ENCODE results near the gene RAD51B. TPM values are rescaled to one million over a fixed set of nuclear protein-coding genes. Genes with fewer than 3 reads are reported as not detected.

RAD51B gene
- total RNA-seq, 2 donors from 2014 or later = 22.8 to 33.8 TPM

GRCh38 chr14:68341411-68342212 lies 522.0 kb downstream of the RAD51B start:
- H3K4me1 Mint-ChIP-seq = peaks cover 29% of the 10 kb centered on the region
- Histone ChIP-seq H3K9ac (ENCODE audit: extremely low read depth, low read length, poor library complexity, severe bottlenecking) (no peak overlapping the region), H3K4me1 (ENCODE audit: control insufficient read depth, insufficient read depth, low read length) (no peaks in the 10 kb centered on the region), H3K36me3 (ENCODE audit: control insufficient read depth, insufficient read depth, low read length) (no peaks in the 10 kb centered on the region), H3K4me3 (ENCODE audit: low read length) (no peak overlapping the region), H3K9me3 (ENCODE audit: control insufficient read depth, low read length) (peaks cover 21% of the 10 kb centered on the region), H3K27ac (ENCODE audit: low read depth, low read length) (no peak overlapping the region), H3K27me3 (ENCODE audit: control insufficient read depth, insufficient read depth, low read length, poor library complexity, severe bottlenecking) (peaks cover 19% of the 10 kb centered on the region)
- no peak overlapping the region for H3K27ac Mint-ChIP-seq
- H3K4me3 Mint-ChIP-seq = no peak overlapping the region
- WGBS, 2 experiments (ENCODE audit: insufficient coverage in 1 of 2, insufficient read length in 1 of 2) = 85 to 92% methylated on average over 4 of the region's 4 CpGs
- no peak for DNase-seq
- H3K9me3 Mint-ChIP-seq = peaks cover 16% of the 10 kb centered on the region
- TF ChIP-seq, protein P1, sequence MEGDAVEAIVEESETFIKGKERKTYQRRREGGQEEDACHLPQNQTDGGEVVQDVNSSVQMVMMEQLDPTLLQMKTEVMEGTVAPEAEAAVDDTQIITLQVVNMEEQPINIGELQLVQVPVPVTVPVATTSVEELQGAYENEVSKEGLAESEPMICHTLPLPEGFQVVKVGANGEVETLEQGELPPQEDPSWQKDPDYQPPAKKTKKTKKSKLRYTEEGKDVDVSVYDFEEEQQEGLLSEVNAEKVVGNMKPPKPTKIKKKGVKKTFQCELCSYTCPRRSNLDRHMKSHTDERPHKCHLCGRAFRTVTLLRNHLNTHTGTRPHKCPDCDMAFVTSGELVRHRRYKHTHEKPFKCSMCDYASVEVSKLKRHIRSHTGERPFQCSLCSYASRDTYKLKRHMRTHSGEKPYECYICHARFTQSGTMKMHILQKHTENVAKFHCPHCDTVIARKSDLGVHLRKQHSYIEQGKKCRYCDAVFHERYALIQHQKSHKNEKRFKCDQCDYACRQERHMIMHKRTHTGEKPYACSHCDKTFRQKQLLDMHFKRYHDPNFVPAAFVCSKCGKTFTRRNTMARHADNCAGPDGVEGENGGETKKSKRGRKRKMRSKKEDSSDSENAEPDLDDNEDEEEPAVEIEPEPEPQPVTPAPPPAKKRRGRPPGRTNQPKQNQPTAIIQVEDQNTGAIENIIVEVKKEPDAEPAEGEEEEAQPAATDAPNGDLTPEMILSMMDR (conservative IDR thresholded peaks at IDR 0.05) = no peak
- H3K36me3 Mint-ChIP-seq (ENCODE audit: low read depth) = peaks cover 4% of the 10 kb centered on the region
- peaks cover 50% of the 10 kb centered on the region for H3K27me3 Mint-ChIP-seq (ENCODE audit: insufficient read depth)

- DNase-seq = no peak
- TF ChIP-seq, protein P1 (conservative IDR thresholded peaks at IDR 0.05) = no peak
- Mint-ChIP-seq H3K4me3 (no peak overlapping the region), H3K9me3 (peaks cover 22% of the 10 kb centered on the region), H3K36me3 (ENCODE audit: low read depth) (peaks cover 6% of the 10 kb centered on the region), H3K27ac (no peak overlapping the region), H3K4me1 (peaks cover 29% of the 10 kb centered on the region), H3K27me3 (ENCODE audit: insufficient read depth) (peaks cover 54% of the 10 kb centered on the region)
- Histone ChIP-seq H3K9ac (ENCODE audit: extremely low read depth, low read length, poor library complexity, severe bottlenecking) (no peak overlapping the region), H3K4me3 (ENCODE audit: low read length) (no peak overlapping the region), H3K27me3 (ENCODE audit: control insufficient read depth, insufficient read depth, low read length, poor library complexity, severe bottlenecking) (peaks cover 19% of the 10 kb centered on the region), H3K4me1 (ENCODE audit: control insufficient read depth, insufficient read depth, low read length) (no peaks in the 10 kb centered on the region), H3K36me3 (ENCODE audit: control insufficient read depth, insufficient read depth, low read length) (no peaks in the 10 kb centered on the region), H3K9me3 (ENCODE audit: control insufficient read depth, low read length) (peaks cover 21% of the 10 kb centered on the region), H3K27ac (ENCODE audit: low read depth, low read length) (no peak overlapping the region)
- 66 to 100% methylated on average over 1 to 3 of the region's 3 CpGs for WGBS, 2 experiments (ENCODE audit: insufficient coverage in 1 of 2, insufficient read length in 1 of 2)
These were observed 522.7 kb downstream of the RAD51B start for GRCh38 chr14:68342216-68342763.

- Histone ChIP-seq H3K9ac (ENCODE audit: extremely low read depth, low read length, poor library complexity, severe bottlenecking) (no peak overlapping the region), H3K4me3 (ENCODE audit: low read length) (no peak overlapping the region), H3K27ac (ENCODE audit: low read depth, low read length) (no peak overlapping the region), H3K27me3 (ENCODE audit: control insufficient read depth, insufficient read depth, low read length, poor library complexity, severe bottlenecking) (peaks cover 19% of the 10 kb centered on the region), H3K36me3 (ENCODE audit: control insufficient read depth, insufficient read depth, low read length) (no peaks in the 10 kb centered on the region), H3K9me3 (ENCODE audit: control insufficient read depth, low read length) (peaks cover 17% of the 10 kb centered on the region), H3K4me1 (ENCODE audit: control insufficient read depth, insufficient read depth, low read length) (no peaks in the 10 kb centered on the region)
- H3K27ac Mint-ChIP-seq = no peak overlapping the region
- no peak for DNase-seq
- H3K27me3 Mint-ChIP-seq (ENCODE audit: insufficient read depth) = peaks cover 52% of the 10 kb centered on the region
- peaks cover 29% of the 10 kb centered on the region for H3K4me1 Mint-ChIP-seq
- peaks cover 18% of the 10 kb centered on the region for H3K9me3 Mint-ChIP-seq
- TF ChIP-seq, protein P1 (conservative IDR thresholded peaks at IDR 0.05) = no peak
- peaks cover 6% of the 10 kb centered on the region for H3K36me3 Mint-ChIP-seq (ENCODE audit: low read depth)
- WGBS, 2 experiments (ENCODE audit: insufficient coverage in 1 of 2, insufficient read length in 1 of 2) = 74 to 83% methylated on average over 2 of the region's 2 CpGs
- no peak overlapping the region for H3K4me3 Mint-ChIP-seq
These were observed 524.0 kb downstream of the RAD51B start for GRCh38 chr14:68343534-68344118.

Data from endodermal cell (in vitro differentiated cells).